ENCODE data around the gene DYNC1H1. TPM values are rescaled to one million over a fixed set of nuclear protein-coding genes. Genes with fewer than 3 reads are reported as not detected.

The DYNC1H1 gene
- total RNA-seq, 1 donor from 2014 or later: 265 TPM

GRCh38 chr14:102097441-102098135 is 133.2 kb downstream of the DYNC1H1 start:
- peaks cover 2% of the 10 kb centered on the region for H3K27me3 Mint-ChIP-seq
- DNase-seq: no peak
- intact Hi-C loops (cut with micrococcal nuclease): loop anchor here (10.0 kb wide), 2 partner anchors 87 to 393 kb away; no protein-coding TSS in a partner anchor
- no peak overlapping the region for H3K27ac Mint-ChIP-seq
- H3K9me3 Mint-ChIP-seq: no peaks in the 10 kb centered on the region
- no peaks in the 10 kb centered on the region for H3K36me3 Mint-ChIP-seq (ENCODE audit: low read depth)
- H3K4me3 Mint-ChIP-seq: no peak overlapping the region
- peaks cover 21% of the 10 kb centered on the region for H3K4me1 Mint-ChIP-seq

GRCh38 chr14:102103062-102103695 is 138.8 kb downstream of the DYNC1H1 start:
- no peak for DNase-seq
- H3K36me3 Mint-ChIP-seq (ENCODE audit: low read depth): no peaks in the 10 kb centered on the region
- H3K9me3 Mint-ChIP-seq: no peaks in the 10 kb centered on the region
- intact Hi-C loops (cut with micrococcal nuclease): no loop called here
- no peak overlapping the region for H3K4me3 Mint-ChIP-seq
- no peak overlapping the region for H3K27ac Mint-ChIP-seq
- no peaks in the 10 kb centered on the region for H3K4me1 Mint-ChIP-seq
- H3K27me3 Mint-ChIP-seq: peaks cover 7% of the 10 kb centered on the region

- H3K4me1 Mint-ChIP-seq: no peaks in the 10 kb centered on the region
Observed at GRCh38 chr14:102105369-102105768, 141.0 kb downstream of the DYNC1H1 start.

More at GRCh38 chr14:102105369-102105768, 141.0 kb downstream of the DYNC1H1 start:
- DNase-seq: no peak
- Mint-ChIP-seq H3K9me3 (peaks cover 4% of the 10 kb centered on the region), H3K4me3 (no peak overlapping the region), H3K27ac (no peak overlapping the region), H3K36me3 (ENCODE audit: low read depth) (no peaks in the 10 kb centered on the region), H3K27me3 (peaks cover 7% of the 10 kb centered on the region)
- intact Hi-C loops (cut with micrococcal nuclease): no loop called here

Other genes with a start within 250 kb of the DYNC1H1 start
- 160 and 181 TPM in 2 replicates for gene PPP2R5C, start 202.9 kb upstream of the DYNC1H1 start, total RNA-seq
- 1,216 and 1,268 TPM in 2 replicates for gene HSP90AA1, start 122.5 kb downstream of the DYNC1H1 start, total RNA-seq
- 30.4 and 31.0 TPM in 2 replicates for gene WDR20, start 175.3 kb downstream of the DYNC1H1 start, total RNA-seq

All from activated CD4-positive, alpha-beta T cell treated with anti-CD3 and anti-CD28 coated beads, Interleukin-2, amount 10 ng/mL, durations not matched to agents 24 days and 14 days (primary cell).